ENCODE results near the gene NOTCH1. TPM values are rescaled to one million over a fixed set of nuclear protein-coding genes. Genes with fewer than 3 reads are reported as not detected.
A peak's percentile ranks its signal among the peaks of the same experiment; 100 is the strongest.

Gene NOTCH1
- total and polyA plus RNA-seq, 2 donors (not counting 1 experiment from before 2014, with no cell fraction given), result 3.3 to 10.9 TPM

GRCh38 chr9:136533775-136534157 is 12.1 kb downstream of the NOTCH1 start:
- peaks cover 32% of the 10 kb centered on the region for H3K79me2 ChIP-seq (ENCODE audit: control insufficient read depth, insufficient read depth, low read length)
- H2AFZ ChIP-seq (ENCODE audit: low read length), result no peak overlapping the region
- no peak overlapping the region for H3K27ac ChIP-seq (ENCODE audit: insufficient read depth, low read length)
- no peak overlapping the region for H3K4me3 ChIP-seq (replicated peaks in 1 of 4; ENCODE audit: control extremely low read depth in 1 of 4, insufficient read depth in 1 of 4, low read depth in 3 of 4, low read length in 4 of 4)
- H3K9me3 ChIP-seq (ENCODE audit: control insufficient read depth, insufficient read depth, low read depth, low read length), result no peaks in the 10 kb centered on the region
- TF ChIP-seq, protein P1, sequence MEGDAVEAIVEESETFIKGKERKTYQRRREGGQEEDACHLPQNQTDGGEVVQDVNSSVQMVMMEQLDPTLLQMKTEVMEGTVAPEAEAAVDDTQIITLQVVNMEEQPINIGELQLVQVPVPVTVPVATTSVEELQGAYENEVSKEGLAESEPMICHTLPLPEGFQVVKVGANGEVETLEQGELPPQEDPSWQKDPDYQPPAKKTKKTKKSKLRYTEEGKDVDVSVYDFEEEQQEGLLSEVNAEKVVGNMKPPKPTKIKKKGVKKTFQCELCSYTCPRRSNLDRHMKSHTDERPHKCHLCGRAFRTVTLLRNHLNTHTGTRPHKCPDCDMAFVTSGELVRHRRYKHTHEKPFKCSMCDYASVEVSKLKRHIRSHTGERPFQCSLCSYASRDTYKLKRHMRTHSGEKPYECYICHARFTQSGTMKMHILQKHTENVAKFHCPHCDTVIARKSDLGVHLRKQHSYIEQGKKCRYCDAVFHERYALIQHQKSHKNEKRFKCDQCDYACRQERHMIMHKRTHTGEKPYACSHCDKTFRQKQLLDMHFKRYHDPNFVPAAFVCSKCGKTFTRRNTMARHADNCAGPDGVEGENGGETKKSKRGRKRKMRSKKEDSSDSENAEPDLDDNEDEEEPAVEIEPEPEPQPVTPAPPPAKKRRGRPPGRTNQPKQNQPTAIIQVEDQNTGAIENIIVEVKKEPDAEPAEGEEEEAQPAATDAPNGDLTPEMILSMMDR (conservative IDR thresholded peaks at IDR 0.05 in 1 of 2, IDR thresholded peaks at IDR 0.05 in 1 of 2; ENCODE audit: low read depth in 1 of 2, low read length in 2 of 2), result no peak
- TF ChIP-seq EZH2 (IDR thresholded peaks at IDR 0.05; ENCODE audit: low read length, missing control alignments), result no peak
- peaks cover 6% of the 10 kb centered on the region for H3K36me3 ChIP-seq (ENCODE audit: control insufficient read depth, insufficient read depth, low read length)
- no peaks in the 10 kb centered on the region for H3K4me1 ChIP-seq (ENCODE audit: control insufficient read depth, extremely low read depth, insufficient read depth, low read length)
- DNase-seq (ENCODE audit: low read depth in 2 of 2), result peak in 1 of 2 donors; percentile 36
- H3K27me3 ChIP-seq (ENCODE audit: control insufficient read depth, insufficient read depth, low read length), result no peaks in the 10 kb centered on the region
- no peak overlapping the region for H3K9ac ChIP-seq (ENCODE audit: insufficient read depth, low read length)
- no peak overlapping the region for H3K4me2 ChIP-seq (ENCODE audit: extremely low read depth, insufficient read depth, low read length)
- no peaks in the 10 kb centered on the region for H4K20me1 ChIP-seq (ENCODE audit: control insufficient read depth, extremely low read depth, insufficient read depth, low read length)

- Histone ChIP-seq H3K4me2 (ENCODE audit: extremely low read depth, insufficient read depth, low read length) (no peak overlapping the region), H3K9ac (ENCODE audit: insufficient read depth, low read length) (no peak overlapping the region), H2AFZ (ENCODE audit: low read length) (no peak overlapping the region), H3K36me3 (ENCODE audit: control insufficient read depth, insufficient read depth, low read length) (peaks cover 6% of the 10 kb centered on the region), H4K20me1 (ENCODE audit: control insufficient read depth, extremely low read depth, insufficient read depth, low read length) (no peaks in the 10 kb centered on the region), H3K4me1 (ENCODE audit: control insufficient read depth, extremely low read depth, insufficient read depth, low read length) (no peaks in the 10 kb centered on the region), H3K4me3 (replicated peaks in 1 of 4; ENCODE audit: control extremely low read depth in 1 of 4, insufficient read depth in 1 of 4, low read depth in 3 of 4, low read length in 4 of 4) (no peak overlapping the region), H3K27ac (ENCODE audit: insufficient read depth, low read length) (no peak overlapping the region), H3K27me3 (ENCODE audit: control insufficient read depth, insufficient read depth, low read length) (no peaks in the 10 kb centered on the region), H3K79me2 (ENCODE audit: control insufficient read depth, insufficient read depth, low read length) (peaks cover 28% of the 10 kb centered on the region), H3K9me3 (ENCODE audit: control insufficient read depth, insufficient read depth, low read depth, low read length) (no peaks in the 10 kb centered on the region)
- DNase-seq (ENCODE audit: low read depth in 2 of 2), result no peak
- no peak for TF ChIP-seq EZH2 (IDR thresholded peaks at IDR 0.05; ENCODE audit: low read length, missing control alignments)
- TF ChIP-seq, protein P1 (conservative IDR thresholded peaks at IDR 0.05 in 1 of 2, IDR thresholded peaks at IDR 0.05 in 1 of 2; ENCODE audit: low read depth in 1 of 2, low read length in 2 of 2), result no peak
Measured at GRCh38 chr9:136532799-136533774, 12.8 kb downstream of the NOTCH1 start.

DNA sequence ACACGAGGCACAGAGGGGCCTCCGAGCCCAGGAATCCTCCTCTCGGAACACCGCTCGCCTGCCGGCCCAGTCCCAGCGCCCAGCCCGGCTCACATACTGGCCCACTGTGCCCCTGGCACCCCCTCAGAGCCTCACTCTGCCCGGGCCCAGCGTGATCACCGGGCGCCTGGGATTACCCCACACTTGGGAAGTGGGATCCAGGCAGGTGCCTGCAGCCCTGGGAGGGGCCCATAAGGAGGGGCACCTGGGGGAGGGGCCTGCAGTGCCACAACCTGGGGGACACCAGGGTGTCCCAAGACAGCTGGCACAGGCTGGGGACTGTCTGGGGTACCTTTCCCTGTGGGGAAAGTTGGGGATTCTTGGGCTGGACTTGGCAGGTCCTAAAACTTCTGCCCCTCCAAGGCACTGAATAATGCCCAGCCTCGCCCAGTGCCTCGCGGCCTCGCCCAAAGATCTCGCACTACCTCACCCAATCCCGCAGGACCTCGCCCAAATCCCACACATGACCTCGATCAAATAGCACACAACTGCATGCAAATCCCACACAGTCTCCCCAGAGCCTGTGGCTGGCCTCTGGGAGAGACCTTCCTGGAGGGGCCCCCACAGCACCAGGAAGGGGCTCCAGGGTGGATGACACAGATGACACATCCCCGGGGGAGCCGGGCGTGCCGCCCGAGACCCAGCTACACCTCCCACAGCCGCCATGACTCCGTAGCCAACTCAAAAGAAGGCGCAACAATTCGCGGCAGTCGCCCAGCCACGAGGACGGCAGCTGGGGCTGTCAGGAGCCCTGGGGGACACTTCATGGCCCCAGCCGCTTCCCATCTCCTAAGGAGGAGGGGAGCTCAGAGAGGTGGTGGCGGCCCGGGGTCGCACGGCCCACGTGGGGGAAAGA is 13.7 kb downstream of the NOTCH1 start:
- Histone ChIP-seq H3K4me3 (replicated peaks in 1 of 4; ENCODE audit: control extremely low read depth in 1 of 4, insufficient read depth in 1 of 4, low read depth in 3 of 4, low read length in 4 of 4) (no peak overlapping the region), H3K36me3 (ENCODE audit: control insufficient read depth, insufficient read depth, low read length) (peaks cover 6% of the 10 kb centered on the region), H3K9ac (ENCODE audit: insufficient read depth, low read length) (no peak overlapping the region), H3K27me3 (ENCODE audit: control insufficient read depth, insufficient read depth, low read length) (no peaks in the 10 kb centered on the region), H3K9me3 (ENCODE audit: control insufficient read depth, insufficient read depth, low read depth, low read length) (no peaks in the 10 kb centered on the region), H3K79me2 (ENCODE audit: control insufficient read depth, insufficient read depth, low read length) (peaks cover 29% of the 10 kb centered on the region), H2AFZ (ENCODE audit: low read length) (no peak overlapping the region), H4K20me1 (ENCODE audit: control insufficient read depth, extremely low read depth, insufficient read depth, low read length) (no peaks in the 10 kb centered on the region), H3K4me2 (ENCODE audit: extremely low read depth, insufficient read depth, low read length) (no peak overlapping the region), H3K27ac (ENCODE audit: insufficient read depth, low read length) (no peak overlapping the region), H3K4me1 (ENCODE audit: control insufficient read depth, extremely low read depth, insufficient read depth, low read length) (no peaks in the 10 kb centered on the region)
- no peak for TF ChIP-seq EZH2 (IDR thresholded peaks at IDR 0.05; ENCODE audit: low read length, missing control alignments)
- TF ChIP-seq, protein P1 (conservative IDR thresholded peaks at IDR 0.05 in 1 of 2, IDR thresholded peaks at IDR 0.05 in 1 of 2; ENCODE audit: low read depth in 1 of 2, low read length in 2 of 2), result no peak
- DNase-seq (ENCODE audit: low read depth in 2 of 2), result no peak
